HL-60 (cell line): ENCODE results near the gene ADGRL3.

Source experiments
- POLR2AphosphoS5 ChIP-seq: IDR thresholded peaks from 2 replicates; pipeline ENCODE4 v1.6.1; 2012; ENCODE audit warnings: low read depth
- TF ChIP-seq, protein P1 (sequence below): IDR thresholded peaks from one replicate; pipeline ENCODE4 v1.5.1; 2011; ENCODE audit warnings: low read length, control low read depth, inconsistent platforms; ENCODE audit not compliant: insufficient read depth
- TF ChIP-seq, protein P2 (sequence below): IDR thresholded peaks from 2 replicates; pipeline ENCODE4 v1.6.1; 2012; ENCODE audit warnings: low read depth; ENCODE audit not compliant: insufficient replicate concordance

DNA sequence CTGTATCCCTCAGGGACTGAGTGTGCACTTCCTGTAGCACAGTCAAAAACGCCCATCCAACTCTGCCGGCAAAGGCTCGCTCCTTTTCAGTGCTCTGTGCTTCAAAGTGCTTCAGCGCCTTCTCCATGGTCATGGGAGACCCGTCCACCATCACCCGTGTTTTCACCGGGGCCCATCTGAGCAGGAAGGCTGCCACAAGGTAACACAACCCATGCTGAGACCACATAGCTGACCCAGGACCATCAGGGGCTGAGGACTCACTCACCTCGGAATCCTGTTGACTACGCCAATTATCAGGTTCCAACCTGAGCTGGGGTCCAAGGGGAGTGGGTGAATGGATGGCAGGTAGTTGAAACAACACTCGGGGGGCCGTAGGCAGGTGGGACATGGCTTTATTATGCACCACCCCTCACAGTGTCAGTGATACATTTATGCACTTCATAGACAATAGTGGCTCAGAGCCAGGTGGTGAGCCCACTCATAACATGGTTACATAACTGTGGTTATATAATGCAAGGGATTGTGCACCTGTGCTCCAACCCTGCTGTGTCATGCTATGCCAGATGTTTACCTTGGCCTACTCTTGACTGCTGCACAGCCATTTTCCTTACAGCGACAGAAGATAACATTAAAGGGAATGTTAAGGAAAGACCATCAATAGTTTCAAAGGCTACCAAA, 227.8 kb downstream of the ADGRL3 start:
- TF ChIP-seq, protein P1, sequence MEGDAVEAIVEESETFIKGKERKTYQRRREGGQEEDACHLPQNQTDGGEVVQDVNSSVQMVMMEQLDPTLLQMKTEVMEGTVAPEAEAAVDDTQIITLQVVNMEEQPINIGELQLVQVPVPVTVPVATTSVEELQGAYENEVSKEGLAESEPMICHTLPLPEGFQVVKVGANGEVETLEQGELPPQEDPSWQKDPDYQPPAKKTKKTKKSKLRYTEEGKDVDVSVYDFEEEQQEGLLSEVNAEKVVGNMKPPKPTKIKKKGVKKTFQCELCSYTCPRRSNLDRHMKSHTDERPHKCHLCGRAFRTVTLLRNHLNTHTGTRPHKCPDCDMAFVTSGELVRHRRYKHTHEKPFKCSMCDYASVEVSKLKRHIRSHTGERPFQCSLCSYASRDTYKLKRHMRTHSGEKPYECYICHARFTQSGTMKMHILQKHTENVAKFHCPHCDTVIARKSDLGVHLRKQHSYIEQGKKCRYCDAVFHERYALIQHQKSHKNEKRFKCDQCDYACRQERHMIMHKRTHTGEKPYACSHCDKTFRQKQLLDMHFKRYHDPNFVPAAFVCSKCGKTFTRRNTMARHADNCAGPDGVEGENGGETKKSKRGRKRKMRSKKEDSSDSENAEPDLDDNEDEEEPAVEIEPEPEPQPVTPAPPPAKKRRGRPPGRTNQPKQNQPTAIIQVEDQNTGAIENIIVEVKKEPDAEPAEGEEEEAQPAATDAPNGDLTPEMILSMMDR: no peak
- TF ChIP-seq, protein P2, sequence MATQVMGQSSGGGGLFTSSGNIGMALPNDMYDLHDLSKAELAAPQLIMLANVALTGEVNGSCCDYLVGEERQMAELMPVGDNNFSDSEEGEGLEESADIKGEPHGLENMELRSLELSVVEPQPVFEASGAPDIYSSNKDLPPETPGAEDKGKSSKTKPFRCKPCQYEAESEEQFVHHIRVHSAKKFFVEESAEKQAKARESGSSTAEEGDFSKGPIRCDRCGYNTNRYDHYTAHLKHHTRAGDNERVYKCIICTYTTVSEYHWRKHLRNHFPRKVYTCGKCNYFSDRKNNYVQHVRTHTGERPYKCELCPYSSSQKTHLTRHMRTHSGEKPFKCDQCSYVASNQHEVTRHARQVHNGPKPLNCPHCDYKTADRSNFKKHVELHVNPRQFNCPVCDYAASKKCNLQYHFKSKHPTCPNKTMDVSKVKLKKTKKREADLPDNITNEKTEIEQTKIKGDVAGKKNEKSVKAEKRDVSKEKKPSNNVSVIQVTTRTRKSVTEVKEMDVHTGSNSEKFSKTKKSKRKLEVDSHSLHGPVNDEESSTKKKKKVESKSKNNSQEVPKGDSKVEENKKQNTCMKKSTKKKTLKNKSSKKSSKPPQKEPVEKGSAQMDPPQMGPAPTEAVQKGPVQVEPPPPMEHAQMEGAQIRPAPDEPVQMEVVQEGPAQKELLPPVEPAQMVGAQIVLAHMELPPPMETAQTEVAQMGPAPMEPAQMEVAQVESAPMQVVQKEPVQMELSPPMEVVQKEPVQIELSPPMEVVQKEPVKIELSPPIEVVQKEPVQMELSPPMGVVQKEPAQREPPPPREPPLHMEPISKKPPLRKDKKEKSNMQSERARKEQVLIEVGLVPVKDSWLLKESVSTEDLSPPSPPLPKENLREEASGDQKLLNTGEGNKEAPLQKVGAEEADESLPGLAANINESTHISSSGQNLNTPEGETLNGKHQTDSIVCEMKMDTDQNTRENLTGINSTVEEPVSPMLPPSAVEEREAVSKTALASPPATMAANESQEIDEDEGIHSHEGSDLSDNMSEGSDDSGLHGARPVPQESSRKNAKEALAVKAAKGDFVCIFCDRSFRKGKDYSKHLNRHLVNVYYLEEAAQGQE: no peak
- no peak for TF ChIP-seq POLR2AphosphoS5
